VCaP (cell line): ENCODE results near the gene SUN1.

Experiments used
- H3K27ac ChIP-seq: fragments of 450-650 bp; 2 replicates; pipeline ENCODE4 v1.5.1; 2017
- CTCF ChIP-seq: fragments of 450-650 bp; conservative IDR thresholded peaks from 2 replicates; pipeline ENCODE4 v1.5.1; 2017; ENCODE audit warnings: mild to moderate bottlenecking, moderate library complexity

Gene SUN1

GRCh38 chr7:893686-894085, 61.4 kb downstream of the SUN1 start:
- TF ChIP-seq CTCF, result no peak
- H3K27ac ChIP-seq, result no peak overlapping the region

GRCh38 chr7:894164-894867, 62.0 kb downstream of the SUN1 start:
- H3K27ac ChIP-seq, result no peak overlapping the region
- TF ChIP-seq CTCF, result no peak

DNA sequence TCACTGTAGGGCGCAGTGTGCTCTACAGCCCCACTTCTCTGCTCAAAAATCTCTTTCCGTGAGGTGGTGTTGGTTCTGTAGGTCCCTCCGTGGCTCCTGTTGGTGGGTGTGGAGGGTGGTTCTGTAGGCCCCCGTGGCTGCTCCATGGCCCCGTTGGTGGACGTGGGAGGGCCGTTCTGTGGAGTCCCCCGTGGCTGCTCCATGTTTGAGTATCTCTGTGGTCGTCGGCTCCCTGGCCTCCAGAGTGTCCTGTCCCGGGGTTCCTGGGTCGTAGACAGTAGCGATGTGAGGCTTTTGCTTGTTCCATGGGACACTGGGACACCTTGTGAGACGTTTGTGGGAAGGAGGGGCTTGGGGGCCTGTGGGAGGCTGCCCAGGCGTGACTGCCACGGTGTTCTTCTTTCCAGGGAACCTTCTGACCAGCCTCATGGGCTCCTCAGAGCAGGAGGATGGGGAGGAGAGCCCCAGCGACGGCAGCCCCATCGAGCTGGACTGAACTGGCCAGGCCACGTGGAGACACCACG, 62.7 kb downstream of the SUN1 start:
- no peak overlapping the region for H3K27ac ChIP-seq
- no peak for TF ChIP-seq CTCF

DNA sequence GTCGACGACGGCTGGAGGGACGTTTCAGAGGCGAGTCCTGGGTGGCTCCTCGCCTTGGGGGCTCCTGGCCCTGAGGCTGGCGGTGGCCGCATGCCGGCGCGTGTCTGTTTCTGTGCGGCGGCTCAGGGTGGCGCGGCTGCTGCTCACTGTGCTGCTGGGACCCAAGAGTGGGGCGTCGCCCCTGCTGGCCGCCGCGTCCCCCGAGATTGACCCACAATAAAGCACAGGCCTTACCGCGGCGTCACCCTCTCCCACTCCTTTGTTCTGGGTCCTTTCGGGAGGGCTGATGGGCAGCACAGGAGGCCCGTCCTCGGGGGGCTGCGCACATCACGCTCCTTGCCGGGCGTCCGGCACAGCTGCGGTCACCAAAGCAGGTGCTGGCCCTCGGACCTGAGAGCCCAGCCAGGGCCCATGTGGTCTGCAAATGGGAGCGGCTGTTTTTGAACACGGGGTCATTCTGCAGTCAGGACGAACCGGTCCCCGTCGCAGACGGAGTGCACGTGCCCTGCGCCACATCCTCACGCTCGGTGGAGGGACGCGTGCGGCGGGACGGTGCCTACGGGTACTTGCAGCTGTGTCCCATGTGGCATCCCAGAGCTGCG, 63.3 kb downstream of the SUN1 start:
- TF ChIP-seq CTCF, result no peak
- H3K27ac ChIP-seq, result no peak overlapping the region

DNA sequence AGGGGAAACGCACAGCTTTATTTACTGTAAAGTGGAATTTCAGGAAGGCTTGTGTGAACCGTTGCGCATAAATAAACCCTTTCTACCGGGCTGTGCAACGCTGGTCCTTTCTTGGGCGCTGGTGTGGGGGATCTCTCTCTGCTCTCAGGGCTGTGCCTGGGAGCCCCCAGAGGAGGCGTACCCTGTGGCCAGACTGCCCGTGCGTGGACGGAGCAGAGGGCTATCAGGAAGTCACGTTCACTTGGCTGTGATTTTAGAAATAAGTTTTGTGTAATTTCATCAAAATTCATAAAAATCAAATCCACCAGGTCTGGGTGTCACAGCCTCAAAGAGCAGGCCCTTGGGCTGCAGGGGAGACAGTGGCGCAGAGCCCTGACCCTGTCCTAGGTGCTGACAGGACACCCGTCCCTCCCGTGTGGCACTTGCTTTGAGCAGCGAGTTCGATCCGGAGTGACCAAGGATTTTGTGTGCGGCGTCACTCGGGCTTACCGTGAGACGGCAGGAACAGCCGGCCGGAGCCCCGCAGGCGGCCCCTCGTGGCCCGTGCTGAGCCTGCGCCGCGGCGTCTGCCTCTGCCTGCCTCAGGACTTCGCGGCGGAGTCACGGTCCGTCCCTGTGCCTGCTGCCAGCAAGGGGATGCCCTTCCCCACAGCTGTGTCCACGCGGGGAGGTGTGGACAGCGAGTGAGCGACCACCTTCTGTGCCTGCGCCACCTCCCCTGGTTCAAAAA, 64.2 kb downstream of the SUN1 start:
- no peak overlapping the region for H3K27ac ChIP-seq
- TF ChIP-seq CTCF, result no peak

DNA sequence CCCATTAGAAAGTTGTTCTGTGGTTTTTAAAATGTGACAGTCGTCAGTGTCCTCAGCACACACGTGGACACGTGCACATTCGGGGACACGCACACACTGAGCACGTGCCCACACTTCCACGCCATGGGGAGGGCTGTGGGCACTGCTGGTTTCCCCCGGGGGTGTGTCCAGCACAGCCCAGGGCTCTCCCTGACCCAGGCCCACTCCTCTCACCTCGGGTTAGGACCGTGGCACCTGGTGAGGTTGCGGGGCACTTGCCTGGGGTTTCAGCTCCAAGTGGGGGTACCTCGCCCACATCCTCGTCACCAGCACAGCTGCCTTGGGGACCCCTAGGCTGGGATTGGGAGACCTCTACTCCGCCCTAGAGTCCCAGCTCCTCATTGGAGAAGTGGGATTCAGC, 64.8 kb downstream of the SUN1 start:
- TF ChIP-seq CTCF, result no peak
- peak overlapping the region; percentile 51 for H3K27ac ChIP-seq

GRCh38 chr7:897771-898376, 65.6 kb downstream of the SUN1 start:
- H3K27ac ChIP-seq, result peak overlapping the region; percentile 51
- TF ChIP-seq CTCF, result no peak
